ENCODE data around the gene MYOM1. TPM values are rescaled to one million over a fixed set of nuclear protein-coding genes. Genes with fewer than 3 reads are reported as not detected.

Gene MYOM1
- total RNA-seq, 1 experiment from 2014 or later = 0.26 TPM

DNA sequence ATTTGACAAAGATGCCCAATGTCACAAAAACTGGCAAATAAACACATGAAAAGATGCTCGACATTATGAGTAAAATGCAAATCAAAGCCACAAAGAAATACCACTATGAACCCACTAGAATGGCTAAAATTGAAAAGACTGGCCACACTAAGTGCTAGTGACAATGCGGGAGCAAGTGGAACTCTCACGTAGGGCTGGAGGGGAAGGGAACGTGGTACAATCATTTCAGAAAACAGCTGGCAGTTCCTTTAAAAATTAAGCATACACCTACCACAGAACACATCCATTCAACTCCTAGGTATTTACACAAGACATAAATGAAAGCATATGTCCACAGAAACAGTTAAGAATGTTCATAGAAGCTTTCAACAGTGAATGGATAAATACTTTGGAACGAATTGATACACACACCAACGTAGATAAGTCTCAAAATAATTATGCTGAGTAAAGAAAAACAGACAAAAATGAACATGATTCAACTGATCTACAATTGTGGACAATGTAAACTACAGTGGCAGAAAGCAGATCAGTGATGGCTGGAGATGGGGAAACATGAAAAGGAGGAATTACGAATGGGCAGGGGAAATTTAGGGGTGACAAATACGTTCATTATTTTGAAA is 71.7 kb downstream of the MYOM1 start:
- in situ Hi-C loops (cut with HindIII; ENCODE audit: low pct_unique_long_range_greater_than_20kb, low sequenced_read_pairs) = no loop called here

DNA sequence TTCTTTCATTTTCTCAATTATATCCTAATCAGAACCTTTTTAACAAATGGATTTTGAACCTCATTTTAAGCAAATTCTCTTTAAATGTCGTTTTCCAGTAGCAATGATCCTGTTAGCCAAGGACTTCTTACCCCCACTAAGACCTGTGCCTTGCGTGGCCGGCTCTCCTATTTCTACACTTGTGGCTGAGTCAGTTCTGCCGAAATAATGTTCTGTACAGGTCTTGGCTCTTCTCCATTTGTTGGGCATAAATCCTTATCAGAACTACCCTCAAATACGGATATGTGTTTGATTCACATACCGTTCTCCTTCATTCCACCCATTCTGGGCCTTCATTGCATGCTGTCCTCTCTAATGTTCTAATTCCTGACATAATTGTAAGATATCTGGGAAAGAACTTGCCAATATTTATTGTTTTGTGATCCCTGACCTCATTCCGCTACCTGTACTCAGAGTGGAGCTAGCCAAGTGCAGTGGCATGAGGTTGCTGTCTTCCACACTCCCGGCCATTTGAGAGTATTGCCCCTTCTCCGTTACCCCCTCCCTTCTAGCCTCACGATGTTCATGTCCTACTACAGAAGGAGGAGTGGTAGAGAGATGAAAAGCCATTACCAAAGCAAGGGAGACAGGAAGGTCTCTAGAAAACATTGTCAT is 78.7 kb downstream of the MYOM1 start:
- in situ Hi-C loops (cut with HindIII; ENCODE audit: low pct_unique_long_range_greater_than_20kb, low sequenced_read_pairs) = no loop called here

More for the DNA sequence above, 71.7 kb downstream of the MYOM1 start:
- no peak for DNase-seq (ENCODE audit: low read depth, low spot score)

DNA sequence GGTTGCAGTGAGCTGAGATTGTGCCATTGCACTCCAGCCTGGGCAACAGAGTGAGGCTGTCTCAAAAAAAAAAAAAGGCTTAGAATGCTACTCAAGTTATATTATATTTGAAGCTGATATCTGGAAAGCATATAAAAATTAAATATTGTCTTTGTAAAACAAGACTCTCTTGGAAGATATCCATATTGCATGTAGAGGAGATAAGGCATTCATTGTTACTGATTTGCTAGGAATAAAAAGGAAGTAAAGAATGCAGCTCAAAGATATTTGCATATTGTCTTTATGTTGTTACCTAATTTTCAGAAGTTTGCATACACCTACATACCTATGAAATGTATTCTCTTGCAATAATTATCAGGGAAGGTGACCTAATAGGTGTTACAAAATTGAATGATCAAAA is 79.4 kb downstream of the MYOM1 start:
- DNase-seq (ENCODE audit: low read depth, low spot score) = no peak
- in situ Hi-C loops (cut with HindIII; ENCODE audit: low pct_unique_long_range_greater_than_20kb, low sequenced_read_pairs) = no loop called here

More for the DNA sequence above, 78.7 kb downstream of the MYOM1 start:
- no peak for DNase-seq (ENCODE audit: low read depth, low spot score)

DNA sequence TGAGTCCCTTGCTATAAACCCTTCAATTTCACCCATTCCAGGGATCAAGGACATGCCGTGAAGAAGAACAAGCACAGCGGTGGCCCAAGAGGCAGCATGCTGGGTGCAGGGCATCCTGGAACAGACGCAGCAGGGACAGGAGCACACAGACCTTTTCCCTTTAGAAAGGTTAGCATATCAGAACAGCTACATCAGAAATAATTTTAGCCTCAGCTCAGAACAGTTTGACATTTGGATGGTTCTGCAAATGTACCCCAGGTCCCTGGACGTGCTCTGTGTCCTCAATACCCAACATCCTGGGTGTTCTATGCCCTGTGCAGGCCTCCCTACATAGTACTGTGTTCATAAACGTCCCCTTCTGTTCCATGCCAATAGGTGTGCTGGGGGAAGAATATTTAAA is 80.4 kb downstream of the MYOM1 start:
- no peak for DNase-seq (ENCODE audit: low read depth, low spot score)
- in situ Hi-C loops (cut with HindIII; ENCODE audit: low pct_unique_long_range_greater_than_20kb, low sequenced_read_pairs) = no loop called here

DNA sequence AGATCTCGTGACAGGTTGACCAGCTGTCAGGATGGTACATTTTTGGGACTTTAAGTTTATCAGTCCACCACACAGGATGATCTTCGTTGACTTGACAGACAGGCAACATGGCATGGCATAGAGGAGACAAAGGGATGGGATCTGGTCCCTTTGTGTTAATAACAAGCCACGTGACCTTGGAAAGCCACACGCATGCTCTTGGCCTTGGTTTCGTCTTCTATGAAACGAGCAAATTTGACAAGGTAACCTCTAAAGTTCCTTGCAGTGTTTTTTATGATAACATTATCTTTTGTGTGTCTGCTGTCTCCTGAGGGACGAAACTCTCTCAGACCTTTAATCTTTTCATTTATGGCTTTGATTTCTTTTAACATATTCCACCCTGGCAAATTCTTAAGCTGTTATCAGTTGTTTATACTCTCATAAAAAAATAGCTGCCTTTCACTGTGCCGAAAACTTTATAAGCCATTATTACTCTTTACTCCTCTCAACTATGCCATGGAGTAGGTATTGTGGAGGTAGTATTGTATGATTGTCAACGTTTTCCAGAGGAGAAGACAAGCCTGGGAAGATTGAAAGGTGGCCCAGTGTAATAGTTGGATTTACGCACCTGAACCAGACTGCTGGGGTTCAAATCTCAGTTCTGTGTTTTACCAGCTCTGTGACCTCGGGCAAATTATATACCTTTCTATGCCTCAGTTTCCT is 81.3 kb downstream of the MYOM1 start:
- in situ Hi-C loops (cut with HindIII; ENCODE audit: low pct_unique_long_range_greater_than_20kb, low sequenced_read_pairs) = no loop called here

DNA sequence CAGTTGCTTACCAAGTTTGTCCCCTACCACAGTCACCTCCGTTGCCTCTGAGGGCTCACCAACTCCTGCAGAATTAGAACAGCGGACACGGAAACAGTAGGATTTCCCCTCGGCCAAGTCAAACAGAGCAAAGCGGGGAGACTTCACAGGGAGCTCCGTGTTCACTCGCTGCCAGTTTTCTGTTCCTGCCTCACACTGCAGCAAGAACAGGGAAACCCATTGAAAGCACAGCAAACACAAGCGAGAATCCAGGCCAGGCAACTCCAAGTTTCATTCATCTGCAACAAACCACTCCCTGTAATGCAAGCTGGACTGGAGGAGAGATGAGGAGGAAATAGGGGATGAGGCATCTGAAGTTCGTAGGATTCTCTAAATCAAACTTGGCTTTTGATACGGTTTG is 84.2 kb downstream of the MYOM1 start:
- no peak for DNase-seq (ENCODE audit: low read depth, low spot score)
- in situ Hi-C loops (cut with HindIII; ENCODE audit: low pct_unique_long_range_greater_than_20kb, low sequenced_read_pairs) = no loop called here

More for the DNA sequence above, 81.3 kb downstream of the MYOM1 start:
- DNase-seq (ENCODE audit: low read depth, low spot score) = no peak

DNA sequence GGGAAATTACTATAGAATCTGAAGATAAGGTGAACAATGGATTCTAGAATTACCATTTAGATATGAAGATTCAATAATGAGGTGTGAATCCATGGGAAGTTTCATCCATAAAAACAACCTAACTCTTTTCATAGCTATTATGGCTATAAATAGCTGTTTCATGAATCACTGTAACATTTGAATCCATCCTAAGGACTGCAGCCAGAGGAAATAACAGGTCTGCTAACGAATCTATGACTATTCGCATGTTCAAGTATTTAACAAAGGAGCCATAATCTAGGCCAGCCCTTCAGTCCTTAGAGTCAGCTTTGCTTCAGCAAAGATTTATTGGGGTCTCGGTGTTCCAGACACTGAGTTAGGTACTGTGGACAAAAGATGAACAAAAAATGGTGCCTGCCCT is 87.1 kb downstream of the MYOM1 start:
- in situ Hi-C loops (cut with HindIII; ENCODE audit: low pct_unique_long_range_greater_than_20kb, low sequenced_read_pairs) = no loop called here
- no peak for DNase-seq (ENCODE audit: low read depth, low spot score)

DNA sequence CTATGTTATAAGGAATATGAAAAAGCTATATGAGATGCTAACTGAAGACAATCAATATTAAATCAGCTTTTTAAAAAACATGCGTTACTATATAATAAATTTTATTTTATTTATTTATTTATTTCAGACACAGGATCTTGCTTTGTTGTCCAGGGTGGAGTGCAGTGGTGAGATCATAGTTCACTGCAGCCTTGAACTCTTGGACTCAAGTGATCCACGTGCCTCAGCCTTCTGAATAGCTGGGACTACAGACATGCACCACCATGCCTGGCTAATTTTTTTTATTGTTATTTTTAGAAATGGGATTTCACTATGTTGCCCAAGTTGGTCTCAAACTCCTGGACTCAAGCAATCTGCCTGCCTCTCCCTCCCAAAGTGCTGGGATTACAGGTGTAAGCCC is 89.4 kb downstream of the MYOM1 start:
- in situ Hi-C loops (cut with HindIII; ENCODE audit: low pct_unique_long_range_greater_than_20kb, low sequenced_read_pairs) = no loop called here

DNA sequence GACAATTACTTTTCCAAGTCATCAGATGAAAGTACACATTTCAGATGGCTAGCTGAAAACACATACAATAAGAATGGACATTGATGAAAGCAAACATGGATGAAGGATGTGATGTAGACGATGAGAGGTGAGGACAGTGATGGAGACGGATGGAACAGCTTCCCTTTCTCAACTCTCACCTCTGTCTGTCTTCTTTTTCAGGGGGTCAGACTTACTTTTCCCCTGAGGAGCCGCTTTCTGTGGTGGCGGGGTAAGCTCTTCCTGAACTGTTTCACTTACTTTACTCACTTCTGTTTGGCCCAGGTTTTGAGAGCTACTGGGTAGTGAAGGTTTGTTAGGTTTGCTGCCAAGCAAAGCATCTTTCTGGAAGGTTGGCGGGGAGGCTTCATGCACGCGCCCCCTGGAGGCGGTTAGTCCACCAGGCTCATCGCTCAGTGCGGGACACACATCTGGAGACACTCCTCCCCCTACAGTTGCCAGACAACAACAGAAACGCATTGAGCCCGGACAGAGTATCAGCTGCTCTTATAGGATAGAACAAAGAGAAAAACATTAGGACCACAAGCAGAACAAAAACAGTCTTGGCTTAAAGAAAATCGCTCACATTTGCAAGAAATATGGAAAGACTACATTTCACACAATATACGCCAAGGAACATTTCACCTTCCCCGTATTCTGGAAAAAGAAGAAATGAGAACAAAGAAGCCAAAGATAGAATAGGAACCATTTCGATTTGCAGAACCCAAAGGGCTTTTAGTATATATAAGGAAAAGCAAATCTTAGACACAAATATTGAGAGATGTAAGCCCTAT is 90.5 kb downstream of the MYOM1 start:
- in situ Hi-C loops (cut with HindIII; ENCODE audit: low pct_unique_long_range_greater_than_20kb, low sequenced_read_pairs) = no loop called here
- peak; percentile 90 for DNase-seq (ENCODE audit: low read depth, low spot score)

More for the DNA sequence above, 89.4 kb downstream of the MYOM1 start:
- DNase-seq (ENCODE audit: low read depth, low spot score) = no peak

DNA sequence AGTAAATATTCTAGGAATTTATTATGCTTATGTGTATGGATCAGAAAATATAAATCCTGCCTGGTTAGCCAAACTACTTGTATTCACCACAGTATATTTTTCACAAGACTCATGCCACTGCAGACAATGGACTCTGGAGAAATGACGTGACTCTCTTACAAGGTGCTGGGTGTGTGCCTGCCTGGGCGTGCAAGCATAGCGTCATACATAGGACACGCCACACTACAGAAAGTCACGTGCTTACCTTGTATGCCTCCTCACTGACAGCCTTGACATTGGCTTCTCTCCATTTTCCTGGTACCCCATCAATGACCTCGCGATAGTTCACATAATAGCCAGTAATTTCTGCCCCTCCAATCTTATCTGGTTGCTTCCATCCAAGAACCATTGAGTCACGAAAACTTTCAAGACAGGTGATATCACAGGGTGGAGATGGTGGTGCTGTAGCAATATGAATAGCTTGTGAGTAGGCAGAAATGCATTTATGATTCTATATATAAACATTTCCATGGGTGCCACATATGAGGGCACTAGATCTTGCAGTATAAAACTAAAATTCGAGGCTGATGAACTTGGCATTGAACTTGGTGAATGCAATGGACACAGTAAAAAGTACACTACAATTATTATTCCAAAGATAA is 93.2 kb downstream of the MYOM1 start:
- DNase-seq (ENCODE audit: low read depth, low spot score) = no peak
- in situ Hi-C loops (cut with HindIII; ENCODE audit: low pct_unique_long_range_greater_than_20kb, low sequenced_read_pairs) = no loop called here

DNA sequence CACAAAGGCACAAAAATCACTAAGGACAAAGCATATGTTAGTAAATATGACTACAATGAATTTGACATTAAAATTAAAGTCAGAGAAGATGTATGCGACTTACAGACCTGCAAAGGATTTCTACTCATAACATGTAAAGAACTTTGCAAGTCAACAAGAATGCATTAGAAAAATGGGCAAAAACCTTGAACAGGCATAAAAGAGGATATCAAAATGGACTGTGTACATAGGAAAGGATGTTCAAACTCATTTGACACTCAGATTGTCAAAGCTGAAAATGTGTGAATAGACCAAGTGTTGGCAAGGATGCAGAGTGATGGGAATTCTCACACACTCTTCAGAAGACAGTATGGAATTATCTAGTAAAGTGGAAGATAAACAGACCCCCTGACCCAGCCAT is 94.9 kb downstream of the MYOM1 start:
- in situ Hi-C loops (cut with HindIII; ENCODE audit: low pct_unique_long_range_greater_than_20kb, low sequenced_read_pairs) = no loop called here
- no peak for DNase-seq (ENCODE audit: low read depth, low spot score)

DNA sequence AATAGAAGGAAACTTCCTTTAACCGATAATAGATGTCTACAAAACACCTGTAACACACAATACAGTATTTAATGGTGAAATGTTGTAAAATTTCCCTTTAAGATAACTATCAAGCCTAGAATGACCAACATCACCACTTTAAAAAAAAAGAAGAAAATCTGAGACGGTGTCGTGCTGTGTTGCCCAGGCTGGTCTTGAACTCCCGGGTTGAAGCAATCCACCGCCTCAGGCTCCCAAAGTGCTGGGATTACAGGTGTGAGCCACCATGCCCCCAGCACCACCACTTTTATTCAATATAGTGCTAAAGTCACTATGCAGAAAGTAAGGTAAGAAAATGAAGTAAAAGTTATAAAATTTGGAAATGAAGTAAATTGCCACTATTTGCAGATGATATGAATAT is 96.9 kb downstream of the MYOM1 start:
- in situ Hi-C loops (cut with HindIII; ENCODE audit: low pct_unique_long_range_greater_than_20kb, low sequenced_read_pairs) = no loop called here
- no peak for DNase-seq (ENCODE audit: low read depth, low spot score)

DNA sequence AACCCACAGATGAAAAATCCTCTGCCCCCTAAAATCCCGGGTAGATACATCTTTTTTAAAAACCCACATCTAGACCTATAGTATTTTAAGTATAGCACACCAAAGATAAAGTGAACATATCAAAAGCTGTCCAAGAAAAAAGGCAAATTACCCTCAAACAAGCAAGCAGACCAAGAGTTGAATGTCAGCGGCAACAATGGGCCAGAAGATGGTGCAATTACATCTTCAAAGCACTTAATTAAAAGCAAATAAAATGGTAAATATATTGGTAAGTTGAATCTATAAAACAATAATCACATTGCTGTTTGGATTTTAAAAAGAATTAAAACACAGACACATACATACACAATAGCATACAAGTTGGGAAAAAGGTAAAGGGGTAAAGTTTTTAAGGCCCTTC is 98.5 kb downstream of the MYOM1 start:
- in situ Hi-C loops (cut with HindIII; ENCODE audit: low pct_unique_long_range_greater_than_20kb, low sequenced_read_pairs) = no loop called here
- peak; percentile 17 for DNase-seq (ENCODE audit: low read depth, low spot score)

DNA sequence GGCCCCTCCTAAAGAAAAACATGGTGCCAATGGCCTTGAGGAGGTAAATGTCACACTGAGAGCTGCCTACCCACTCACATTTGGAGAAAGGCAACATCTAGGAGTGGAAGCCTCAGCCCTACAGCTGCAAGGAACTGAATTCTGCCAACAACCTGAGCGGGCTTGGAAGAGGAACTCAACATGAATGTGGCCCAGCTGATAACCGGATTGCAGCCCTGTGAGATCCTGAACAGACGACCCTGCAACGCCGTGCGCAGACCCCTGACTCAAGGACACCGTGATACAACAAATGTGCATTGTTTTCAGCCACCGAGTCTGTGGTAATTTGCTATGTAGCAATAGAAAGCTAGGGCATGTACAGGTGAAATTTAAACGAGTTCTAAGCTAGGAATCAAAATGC is 99.4 kb downstream of the MYOM1 start:
- no peak for DNase-seq (ENCODE audit: low read depth, low spot score)
- in situ Hi-C loops (cut with HindIII; ENCODE audit: low pct_unique_long_range_greater_than_20kb, low sequenced_read_pairs) = no loop called here

DNA sequence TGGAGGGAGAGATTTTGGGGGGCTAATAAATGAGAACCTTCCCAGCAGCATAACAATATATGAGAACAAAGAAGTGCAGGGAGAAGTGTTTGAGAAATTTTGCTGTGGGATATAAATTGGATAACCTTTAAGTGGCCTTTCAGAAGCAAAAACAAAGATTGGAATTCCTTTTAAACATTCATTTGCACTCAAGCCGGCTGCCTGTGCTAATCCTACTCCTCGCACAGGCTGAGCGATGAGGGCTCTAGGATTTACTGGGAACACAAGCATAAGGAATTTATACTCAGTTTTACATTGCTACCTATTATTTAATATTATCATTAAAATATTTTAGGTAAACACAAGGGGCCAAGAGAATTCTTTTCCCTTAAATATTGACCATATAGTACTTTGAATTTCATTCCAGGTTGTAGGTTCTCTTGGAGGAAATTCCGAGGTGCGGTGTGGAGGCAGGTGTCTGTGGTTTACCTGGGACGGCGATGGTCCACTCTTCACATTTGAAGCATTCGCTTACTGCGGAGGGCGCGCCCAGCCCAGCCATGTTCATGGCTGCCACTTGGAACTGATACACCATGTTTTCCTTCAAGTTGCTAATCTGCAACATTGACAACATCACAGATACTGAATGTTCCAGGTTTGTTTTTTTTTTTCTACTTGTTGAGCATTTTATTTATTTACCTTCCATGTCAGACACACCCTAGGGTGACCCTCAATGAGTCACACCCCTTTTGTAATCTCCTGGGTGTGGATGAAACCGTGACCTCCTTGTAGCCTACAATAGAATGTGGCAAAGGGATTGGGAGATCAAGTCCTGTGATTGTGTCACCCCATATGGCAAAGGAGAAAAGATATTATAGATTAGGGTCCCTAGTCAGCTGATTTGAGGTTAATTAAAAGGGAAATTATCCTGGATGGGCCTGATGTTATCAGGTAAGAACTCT is 100.1 kb downstream of the MYOM1 start:
- in situ Hi-C loops (cut with HindIII; ENCODE audit: low pct_unique_long_range_greater_than_20kb, low sequenced_read_pairs) = no loop called here
- no peak for DNase-seq (ENCODE audit: low read depth, low spot score)

DNA sequence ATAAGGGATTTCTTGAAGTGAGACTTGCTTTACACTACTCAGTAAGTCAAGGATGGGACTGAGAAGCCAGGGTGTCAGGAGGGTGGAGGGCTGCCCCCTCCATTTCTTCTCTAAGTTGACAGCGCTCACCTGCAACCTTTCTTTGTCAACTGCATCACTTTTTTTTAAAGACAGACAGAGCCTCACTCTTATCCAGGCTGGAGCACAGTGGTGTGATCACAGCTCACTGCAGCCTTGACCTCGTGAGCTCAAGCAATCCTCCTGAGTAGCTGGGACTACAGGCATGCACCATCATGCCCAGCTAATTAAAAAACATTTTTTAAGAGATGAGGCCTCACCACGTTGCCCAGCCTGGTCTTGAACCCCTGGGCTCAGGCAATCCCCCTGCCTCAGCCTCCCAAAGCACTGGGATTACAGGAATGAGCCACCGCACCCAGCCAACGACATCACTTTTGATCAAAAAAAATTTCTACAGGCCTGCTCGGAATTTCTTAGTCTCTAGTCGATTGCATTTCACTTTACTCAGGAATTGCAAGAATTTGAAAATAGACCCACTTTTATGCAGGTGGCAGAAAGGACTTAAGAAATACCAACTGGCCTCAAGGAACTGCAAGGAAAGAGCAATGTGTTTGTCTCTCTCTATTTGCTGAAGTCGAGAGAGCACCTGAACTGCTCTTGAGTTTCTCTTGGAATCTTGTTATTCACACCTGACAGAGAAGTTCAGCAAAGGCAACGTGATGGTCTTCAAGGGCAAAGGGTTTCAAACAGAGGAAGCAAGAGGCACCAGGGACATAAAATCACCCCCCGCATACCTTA is 101.4 kb downstream of the MYOM1 start:
- in situ Hi-C loops (cut with HindIII; ENCODE audit: low pct_unique_long_range_greater_than_20kb, low sequenced_read_pairs) = no loop called here

More for the DNA sequence above, 101.4 kb downstream of the MYOM1 start:
- DNase-seq (ENCODE audit: low read depth, low spot score) = no peak

All from SK-MEL-5 (cell line).